Glutamatergic neuron (in vitro differentiated cells): Measurements from ENCODE around the gene HNRNPD. TPM values are rescaled to one million over a fixed set of nuclear protein-coding genes. Genes with fewer than 3 reads are reported as not detected.

Experiments used
- DNase-seq: peaks from one replicate; pipeline ENCODE4 v3.0.0; 2022
- H3K27ac Mint-ChIP-seq: one replicate; pipeline ENCODE4 v1.8.0; 2020; ENCODE audit warnings: mild to moderate bottlenecking, mixed read lengths, inconsistent platforms; ENCODE audit not compliant: unreplicated experiment
- H3K27me3 Mint-ChIP-seq: one replicate; pipeline ENCODE4 v1.8.0; 2020; ENCODE audit warnings: mild to moderate bottlenecking, moderate library complexity, mixed read lengths, inconsistent platforms; ENCODE audit not compliant: unreplicated experiment
- H3K36me3 Mint-ChIP-seq: one replicate; pipeline ENCODE4 v1.8.0; 2020; ENCODE audit warnings: mild to moderate bottlenecking, mixed read lengths, inconsistent platforms; ENCODE audit not compliant: unreplicated experiment
- H3K4me1 Mint-ChIP-seq: one replicate; pipeline ENCODE4 v1.8.0; 2020; ENCODE audit warnings: mild to moderate bottlenecking, low read depth, mixed read lengths, inconsistent platforms; ENCODE audit not compliant: unreplicated experiment
- H3K4me3 Mint-ChIP-seq: one replicate; pipeline ENCODE4 v1.8.0; 2020; ENCODE audit warnings: mild to moderate bottlenecking, mixed read lengths, inconsistent platforms; ENCODE audit not compliant: unreplicated experiment
- H3K9me3 Mint-ChIP-seq: one replicate; pipeline ENCODE4 v1.8.0; 2020; ENCODE audit warnings: mild to moderate bottlenecking, moderate library complexity, mixed read lengths, inconsistent platforms; ENCODE audit not compliant: unreplicated experiment
- total RNA-seq: library from RNA; stranded (reverse); fragmentation: NEBNext Ultra II Directional; extraction: Animal tissue kit (Norgen Biotek cat#: 25700); gene quantifications from one replicate; pipeline ENCODE4 v1.2.1, GENCODE V29; 2021; ENCODE audit not compliant: unreplicated experiment
- TF ChIP-seq, protein P1 (sequence below): fragments of 200-600 bp; sonication (generic); IDR thresholded peaks from one replicate; pipeline ENCODE4 v1.5.0; 2021; ENCODE audit not compliant: partially characterized antibody, unreplicated experiment

Gene HNRNPD
- total RNA-seq, 1 donor from 2014 or later = 253 TPM

- TF ChIP-seq, protein P1, sequence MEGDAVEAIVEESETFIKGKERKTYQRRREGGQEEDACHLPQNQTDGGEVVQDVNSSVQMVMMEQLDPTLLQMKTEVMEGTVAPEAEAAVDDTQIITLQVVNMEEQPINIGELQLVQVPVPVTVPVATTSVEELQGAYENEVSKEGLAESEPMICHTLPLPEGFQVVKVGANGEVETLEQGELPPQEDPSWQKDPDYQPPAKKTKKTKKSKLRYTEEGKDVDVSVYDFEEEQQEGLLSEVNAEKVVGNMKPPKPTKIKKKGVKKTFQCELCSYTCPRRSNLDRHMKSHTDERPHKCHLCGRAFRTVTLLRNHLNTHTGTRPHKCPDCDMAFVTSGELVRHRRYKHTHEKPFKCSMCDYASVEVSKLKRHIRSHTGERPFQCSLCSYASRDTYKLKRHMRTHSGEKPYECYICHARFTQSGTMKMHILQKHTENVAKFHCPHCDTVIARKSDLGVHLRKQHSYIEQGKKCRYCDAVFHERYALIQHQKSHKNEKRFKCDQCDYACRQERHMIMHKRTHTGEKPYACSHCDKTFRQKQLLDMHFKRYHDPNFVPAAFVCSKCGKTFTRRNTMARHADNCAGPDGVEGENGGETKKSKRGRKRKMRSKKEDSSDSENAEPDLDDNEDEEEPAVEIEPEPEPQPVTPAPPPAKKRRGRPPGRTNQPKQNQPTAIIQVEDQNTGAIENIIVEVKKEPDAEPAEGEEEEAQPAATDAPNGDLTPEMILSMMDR = no peak
- Mint-ChIP-seq H3K36me3 (peaks cover 12% of the 10 kb centered on the region), H3K9me3 (peaks cover 9% of the 10 kb centered on the region), H3K4me3 (no peak overlapping the region), H3K4me1 (no peaks in the 10 kb centered on the region), H3K27me3 (no peaks in the 10 kb centered on the region), H3K27ac (no peak overlapping the region)
- no peak for DNase-seq
Observed at GRCh38 chr4:82382751-82383150, 9.0 kb upstream of the HNRNPD start.

GRCh38 chr4:82381661-82382296, 8.0 kb upstream of the HNRNPD start:
- H3K27ac Mint-ChIP-seq = no peak overlapping the region
- no peaks in the 10 kb centered on the region for H3K4me1 Mint-ChIP-seq
- peaks cover 14% of the 10 kb centered on the region for H3K36me3 Mint-ChIP-seq
- H3K27me3 Mint-ChIP-seq = no peaks in the 10 kb centered on the region
- peaks cover 9% of the 10 kb centered on the region for H3K9me3 Mint-ChIP-seq
- no peak overlapping the region for H3K4me3 Mint-ChIP-seq
- TF ChIP-seq, protein P1 = no peak
- DNase-seq = no peak

GRCh38 chr4:82381235-82381634, 7.4 kb upstream of the HNRNPD start:
- no peak for DNase-seq
- Mint-ChIP-seq H3K9me3 (peaks cover 6% of the 10 kb centered on the region), H3K4me3 (no peak overlapping the region), H3K27ac (no peak overlapping the region), H3K27me3 (peaks cover 2% of the 10 kb centered on the region), H3K4me1 (peaks cover 2% of the 10 kb centered on the region), H3K36me3 (peaks cover 14% of the 10 kb centered on the region)
- TF ChIP-seq, protein P1 = no peak

GRCh38 chr4:82380831-82381230, 7.0 kb upstream of the HNRNPD start:
- peaks cover 2% of the 10 kb centered on the region for H3K27me3 Mint-ChIP-seq
- no peak for DNase-seq
- no peak overlapping the region for H3K27ac Mint-ChIP-seq
- H3K4me1 Mint-ChIP-seq = peaks cover 4% of the 10 kb centered on the region
- no peak overlapping the region for H3K4me3 Mint-ChIP-seq
- H3K9me3 Mint-ChIP-seq = peaks cover 5% of the 10 kb centered on the region
- H3K36me3 Mint-ChIP-seq = peaks cover 12% of the 10 kb centered on the region
- TF ChIP-seq, protein P1 = no peak

DNA sequence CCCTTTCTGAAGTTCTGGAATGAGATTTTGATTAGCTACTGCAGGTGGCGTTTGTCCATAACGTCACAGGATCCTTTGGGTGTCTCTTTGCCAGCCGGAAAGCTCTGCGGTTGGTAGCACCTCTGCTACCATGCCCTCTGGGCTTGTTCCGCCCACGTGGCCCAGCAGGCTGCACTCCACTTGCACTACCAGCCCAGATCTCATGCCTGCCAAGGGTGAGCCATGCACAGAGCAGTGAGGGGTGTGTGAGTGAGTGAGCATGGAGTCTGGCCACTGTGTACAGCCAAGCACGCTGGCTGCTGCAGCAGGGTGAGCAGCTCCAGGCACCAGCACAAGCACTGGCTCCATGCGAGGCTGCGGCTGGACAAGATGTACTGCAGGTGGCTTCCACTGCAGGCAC, 6.6 kb upstream of the HNRNPD start:
- TF ChIP-seq, protein P1 = no peak
- Mint-ChIP-seq H3K27ac (no peak overlapping the region), H3K36me3 (peaks cover 9% of the 10 kb centered on the region), H3K9me3 (peaks cover 5% of the 10 kb centered on the region), H3K4me1 (peaks cover 7% of the 10 kb centered on the region), H3K4me3 (no peak overlapping the region), H3K27me3 (peaks cover 2% of the 10 kb centered on the region)
- DNase-seq = no peak
